NCI-H2081 treated with DMSO at 0.1 percent for 48 hours (cell line): ENCODE data around the gene TIAM1.

Source experiments
- DNase-seq: peaks from one replicate; lab custom pipeline; 2025; lab: John Stamatoyannopoulos, UW

Gene TIAM1

DNA sequence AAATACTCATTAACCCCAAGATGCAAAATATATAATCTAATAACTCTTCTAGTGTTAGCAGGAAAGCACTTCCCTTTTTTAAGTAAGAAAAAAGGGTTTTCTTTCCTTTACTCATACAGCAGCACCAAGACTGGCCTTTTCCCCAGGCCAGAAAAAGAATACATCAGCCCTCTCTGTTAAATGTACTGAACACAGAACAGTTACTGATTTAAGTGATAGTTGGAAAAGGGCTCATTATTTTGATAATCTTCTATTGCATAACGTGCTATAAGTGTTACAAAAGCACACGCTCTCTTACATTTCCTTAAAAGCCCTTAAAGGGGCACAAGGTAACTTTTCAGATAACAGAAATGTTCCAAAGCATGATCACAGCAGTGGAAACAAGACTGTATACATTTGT, 142.9 kb downstream of the TIAM1 start:
- no peak for DNase-seq

DNA sequence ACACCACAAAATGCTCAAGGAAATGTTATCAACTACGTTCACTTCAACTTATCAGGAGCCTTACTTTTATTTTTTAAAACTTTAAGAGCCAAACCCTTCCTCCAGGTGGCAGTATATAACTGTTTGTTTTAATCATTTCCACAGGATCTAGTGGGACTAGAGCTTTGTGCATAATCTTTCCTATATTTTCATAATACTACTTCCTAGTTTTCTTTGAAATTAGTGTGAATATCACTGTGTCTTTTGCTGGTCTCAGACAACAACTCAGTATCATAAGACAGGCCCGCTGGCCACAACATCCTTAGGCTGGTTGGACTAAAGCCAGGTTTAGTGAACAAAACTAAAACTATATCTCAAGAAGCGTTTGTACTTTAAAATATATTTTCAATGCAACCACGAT, 145.5 kb downstream of the TIAM1 start:
- DNase-seq, result no peak

DNA sequence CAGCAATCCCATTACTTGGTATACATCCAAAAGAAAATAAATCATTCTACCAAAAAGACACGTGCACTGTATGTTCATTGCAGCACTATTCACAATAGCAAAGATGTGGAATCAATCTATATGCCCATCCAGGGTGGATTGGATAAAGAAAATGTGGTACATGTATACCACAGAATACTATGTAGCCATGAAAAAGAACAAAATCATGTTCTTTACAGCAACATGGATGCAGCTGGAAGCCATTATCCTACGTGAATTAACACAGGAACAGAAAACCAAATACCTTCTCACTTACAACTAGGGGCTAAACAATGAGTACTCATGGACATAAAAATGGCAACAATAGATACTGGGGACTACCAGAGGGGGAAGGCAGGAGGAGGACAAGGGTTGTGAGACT, 147.3 kb downstream of the TIAM1 start:
- DNase-seq, result no peak

DNA sequence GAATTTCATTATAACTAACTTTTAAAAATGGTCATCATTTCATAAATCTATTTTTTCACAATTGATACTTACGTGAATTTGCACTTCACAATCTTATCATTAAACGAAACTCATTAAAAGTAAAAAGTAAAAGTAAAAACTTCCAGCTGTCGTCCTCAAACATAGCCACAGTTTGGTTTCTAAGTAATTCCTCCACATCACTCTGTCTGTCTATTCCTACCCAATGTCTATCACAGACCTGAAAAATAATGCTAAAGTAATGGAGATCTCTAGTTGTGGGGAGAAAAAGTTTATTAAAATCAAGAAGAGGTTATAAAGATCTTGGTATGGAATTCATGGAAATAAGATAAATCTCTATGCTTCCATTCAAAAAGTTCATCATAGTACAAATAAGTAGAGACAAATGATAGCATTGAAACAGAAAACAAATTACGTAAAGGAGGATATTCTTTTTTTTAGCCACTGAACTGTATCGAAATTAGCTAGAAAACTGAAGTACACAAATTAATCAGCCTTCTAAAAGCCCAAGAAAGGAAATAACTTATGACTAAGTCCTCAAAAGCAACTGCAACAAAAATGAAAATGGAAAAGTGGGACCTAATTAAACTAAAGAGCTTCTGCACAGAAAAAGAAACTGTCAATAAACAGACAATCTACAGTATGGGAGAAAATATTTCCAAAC, 148.6 kb downstream of the TIAM1 start:
- DNase-seq, result no peak

DNA sequence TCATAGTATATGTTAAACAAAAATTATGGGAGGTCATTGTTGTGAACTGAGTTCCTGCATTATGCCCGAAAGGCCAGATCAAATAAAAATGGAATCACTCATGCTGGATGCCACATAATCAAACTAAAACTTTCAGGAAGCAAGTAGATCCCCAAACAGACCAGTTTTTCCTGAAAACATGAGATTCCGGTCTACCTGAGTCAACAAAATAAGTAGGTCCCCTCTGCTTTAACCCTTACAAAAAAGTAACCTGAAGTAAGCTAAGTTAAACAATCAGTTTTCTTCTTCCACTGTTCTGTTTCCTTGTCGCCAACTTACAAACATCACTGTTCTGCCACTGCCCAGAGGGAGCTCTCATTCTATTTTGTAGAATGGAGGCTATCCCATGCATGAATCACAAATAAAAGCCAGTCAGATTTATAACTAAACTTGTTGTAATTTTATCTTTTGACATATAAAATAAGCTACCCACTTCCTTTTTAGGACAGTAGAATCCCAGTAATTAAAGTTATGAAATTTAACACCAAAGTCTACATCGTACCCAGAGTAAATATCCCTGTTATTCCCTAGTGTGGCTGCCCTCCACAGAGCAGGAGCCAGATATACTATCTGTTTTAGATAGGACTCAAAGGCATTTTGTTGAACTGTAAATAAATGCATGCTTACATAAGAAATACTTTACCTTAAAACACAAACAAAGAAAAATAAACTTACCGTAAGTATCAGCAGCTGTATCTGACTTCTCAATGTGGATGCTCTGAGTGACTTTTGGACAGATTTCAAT, 149.4 kb downstream of the TIAM1 start:
- no peak for DNase-seq

DNA sequence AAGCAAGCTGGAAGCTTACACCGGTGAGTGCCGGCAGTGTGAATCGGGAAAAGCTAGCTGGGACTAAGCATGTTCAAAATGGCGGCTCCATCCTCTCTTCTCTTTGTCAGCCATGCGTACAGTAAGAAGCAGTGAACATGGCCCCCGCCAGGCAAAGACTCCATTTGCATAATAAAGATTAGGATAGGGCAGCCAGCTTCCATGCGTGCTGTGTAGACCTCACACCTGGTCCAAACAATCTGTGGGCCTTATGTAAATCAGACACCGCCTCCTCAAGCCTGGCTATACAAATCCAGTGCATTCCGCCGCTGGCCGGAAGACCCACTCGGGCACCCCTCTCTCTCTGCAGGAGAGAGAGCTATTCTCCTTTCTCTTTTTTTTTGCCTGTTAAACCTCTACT, 150.3 kb downstream of the TIAM1 start:
- DNase-seq, result no peak

DNA sequence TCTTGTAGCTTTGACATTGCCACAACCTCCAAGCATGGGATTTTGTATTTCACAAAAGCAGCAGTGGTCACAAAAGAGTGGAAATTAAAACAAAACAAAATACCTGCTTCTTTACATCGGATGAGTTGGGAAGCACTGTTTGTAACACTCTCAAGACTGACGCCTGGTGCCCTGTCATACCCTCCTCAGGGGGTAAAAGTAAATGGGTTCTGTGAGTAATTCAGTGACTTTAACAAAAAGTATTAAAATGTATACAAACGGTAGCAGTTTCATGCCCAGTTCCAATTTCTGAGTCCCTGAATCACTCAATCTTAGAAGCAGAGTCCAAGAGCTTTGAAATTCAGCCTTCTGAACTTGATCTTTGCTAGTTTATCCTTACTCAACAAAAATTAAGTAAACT, 152.5 kb downstream of the TIAM1 start:
- DNase-seq, result no peak

DNA sequence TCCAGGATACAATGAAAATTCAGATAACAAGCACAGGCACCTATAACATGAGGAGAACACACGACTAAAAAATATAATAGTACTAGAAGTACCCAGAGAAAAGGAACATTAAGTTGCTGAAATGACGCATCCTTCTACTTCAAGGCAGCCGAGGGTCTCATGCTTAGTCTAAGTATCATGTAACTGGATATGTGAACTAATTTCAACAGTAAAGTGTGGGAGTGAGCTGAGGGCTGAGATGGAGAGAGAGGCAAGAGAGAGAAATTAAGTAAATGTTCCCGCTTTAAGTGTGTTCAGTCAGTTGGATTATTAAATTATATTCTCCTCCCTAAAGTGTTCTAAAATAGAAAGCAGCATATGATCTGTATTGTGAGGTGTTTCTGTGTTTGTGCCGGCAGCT, 153.5 kb downstream of the TIAM1 start:
- DNase-seq, result no peak

DNA sequence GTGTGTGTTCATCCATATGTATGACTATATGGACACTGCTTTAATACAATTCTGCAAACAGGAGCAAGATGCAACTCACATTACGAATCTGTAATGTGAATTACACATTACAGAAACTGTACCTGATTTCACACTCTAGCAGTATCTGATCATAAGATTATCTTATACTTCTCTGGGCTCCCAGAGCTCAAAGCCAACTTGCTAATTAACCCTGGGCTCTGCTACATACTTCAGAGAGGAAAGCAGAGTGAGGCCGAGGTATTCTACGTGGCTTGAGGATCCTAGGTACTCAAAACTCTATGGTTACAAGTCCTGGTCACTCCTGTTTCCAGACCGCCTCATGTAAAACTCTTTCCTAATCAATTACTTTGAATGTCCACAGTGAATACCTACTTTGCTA, 156.6 kb downstream of the TIAM1 start:
- no peak for DNase-seq

GRCh38 chr21:31186916-31187315, 157.1 kb downstream of the TIAM1 start:
- no peak for DNase-seq

DNA sequence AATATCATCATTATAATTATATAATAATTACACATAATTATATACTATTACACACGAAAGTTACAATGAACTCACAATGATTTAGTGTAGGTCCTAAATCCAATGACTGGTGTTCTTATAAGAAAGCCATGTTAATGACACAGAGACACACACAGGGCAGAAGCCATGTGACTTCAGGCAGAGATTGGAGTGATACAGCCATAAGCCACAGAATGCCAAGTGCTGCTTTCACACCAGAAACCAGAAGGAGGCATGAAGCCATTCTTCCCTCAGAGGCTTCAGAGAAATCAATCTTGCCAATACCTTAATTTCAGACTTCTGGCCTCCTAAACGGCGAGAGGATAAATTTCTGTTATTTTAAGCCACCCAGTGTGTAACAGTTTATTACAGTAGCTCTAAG, 158.4 kb downstream of the TIAM1 start:
- DNase-seq, result no peak

GRCh38 chr21:31184876-31185275, 159.2 kb downstream of the TIAM1 start:
- DNase-seq, result no peak

GRCh38 chr21:31184459-31184858, 159.6 kb downstream of the TIAM1 start:
- no peak for DNase-seq

- no peak for DNase-seq
These were observed 161.6 kb downstream of the TIAM1 start for GRCh38 chr21:31182231-31183140.

DNA sequence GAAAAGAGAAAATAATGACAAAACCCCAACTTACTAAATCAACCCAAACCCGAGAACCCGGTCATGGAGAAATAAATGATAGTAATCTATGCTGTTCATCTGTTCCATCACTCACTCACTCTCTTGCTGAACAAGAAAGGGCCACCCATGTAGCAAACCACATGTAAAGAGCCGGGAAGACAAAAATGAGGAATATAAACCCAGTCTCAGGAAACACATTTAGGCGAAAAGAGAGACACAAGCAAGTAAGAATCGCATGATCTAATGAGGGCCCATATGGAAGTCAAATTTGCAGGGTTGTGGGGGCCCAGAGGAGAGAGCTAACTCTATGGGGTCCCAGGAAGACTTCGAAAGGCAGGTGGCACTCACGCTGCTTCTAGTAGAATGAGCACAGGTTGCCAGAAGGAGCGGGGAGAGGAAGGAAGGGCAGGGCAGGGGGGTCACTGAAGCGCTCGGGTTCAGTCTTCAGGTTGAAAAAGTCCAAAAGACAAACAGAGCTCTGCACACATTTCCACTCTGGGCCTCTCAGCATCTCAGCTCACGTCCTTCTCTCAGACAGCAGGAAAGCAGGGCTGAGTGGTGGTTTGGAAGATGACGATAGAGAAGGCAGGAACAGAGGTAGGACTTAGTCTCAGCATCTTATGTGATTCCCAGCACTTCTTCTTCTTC, 162.8 kb downstream of the TIAM1 start:
- DNase-seq, result no peak

DNA sequence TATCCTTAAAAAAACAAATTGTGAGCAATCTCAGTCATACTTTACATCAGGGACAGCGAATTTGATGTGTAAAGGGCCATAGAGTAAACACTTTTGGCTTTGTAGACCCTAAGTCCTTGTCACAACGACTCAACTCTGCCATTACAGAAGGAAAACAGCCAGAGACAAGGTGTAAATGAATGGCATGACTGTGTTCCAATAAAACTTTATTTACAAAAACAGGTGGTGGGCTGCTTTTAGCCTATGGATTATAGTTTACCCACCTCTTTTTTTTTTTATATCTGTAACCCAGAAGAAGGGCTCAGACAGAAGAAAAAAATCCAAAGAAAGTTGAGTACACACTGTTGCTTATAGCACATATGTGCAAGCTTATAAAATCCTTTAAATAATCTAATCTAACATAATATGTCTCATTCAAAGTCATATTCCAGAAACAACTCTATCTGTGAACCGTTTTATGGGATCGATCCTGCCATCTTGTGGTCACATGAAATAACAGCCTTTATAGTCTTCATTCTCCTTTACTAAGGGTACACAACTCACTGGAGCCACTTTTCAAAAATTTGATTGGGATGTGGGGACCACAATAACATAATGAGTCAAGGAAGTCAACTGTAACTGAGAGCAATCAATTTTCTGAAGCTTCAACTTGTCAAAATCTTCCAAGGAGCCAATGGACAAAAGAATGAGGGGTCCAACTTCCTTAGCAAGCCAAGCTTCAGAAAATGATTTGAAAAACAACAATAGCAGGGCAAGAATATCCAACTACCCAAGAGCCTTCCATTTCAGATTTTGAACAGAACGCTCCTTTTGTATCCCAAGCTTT, 163.6 kb downstream of the TIAM1 start:
- peak; percentile 6 for DNase-seq

- DNase-seq, result no peak
These were observed 167.3 kb downstream of the TIAM1 start for GRCh38 chr21:31176725-31177124.

GRCh38 chr21:31176080-31176551, 167.9 kb downstream of the TIAM1 start:
- no peak for DNase-seq

- no peak for DNase-seq
These were observed 170.0 kb downstream of the TIAM1 start for GRCh38 chr21:31173881-31174555.

DNA sequence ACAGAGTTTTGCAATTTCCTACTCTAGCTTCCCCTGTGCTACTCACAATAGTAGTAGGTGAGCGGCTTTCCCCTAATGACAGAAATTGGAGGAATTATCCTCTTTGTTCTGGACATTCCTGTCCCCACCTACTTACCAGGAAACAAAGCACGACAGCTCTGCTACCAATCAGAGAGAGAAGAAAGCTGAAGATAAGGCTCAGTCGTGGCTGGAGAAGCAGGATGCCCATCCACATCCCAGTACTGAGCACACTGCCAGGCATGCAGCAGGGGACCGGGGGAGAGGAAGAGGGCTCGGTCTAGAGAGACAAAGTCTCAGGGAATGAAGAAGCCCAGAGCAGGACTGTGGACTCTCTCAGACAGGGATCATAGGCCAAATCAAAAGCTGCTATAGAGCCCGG, 171.7 kb downstream of the TIAM1 start:
- no peak for DNase-seq
